Measurements from ENCODE around the gene STX19.

DNA sequence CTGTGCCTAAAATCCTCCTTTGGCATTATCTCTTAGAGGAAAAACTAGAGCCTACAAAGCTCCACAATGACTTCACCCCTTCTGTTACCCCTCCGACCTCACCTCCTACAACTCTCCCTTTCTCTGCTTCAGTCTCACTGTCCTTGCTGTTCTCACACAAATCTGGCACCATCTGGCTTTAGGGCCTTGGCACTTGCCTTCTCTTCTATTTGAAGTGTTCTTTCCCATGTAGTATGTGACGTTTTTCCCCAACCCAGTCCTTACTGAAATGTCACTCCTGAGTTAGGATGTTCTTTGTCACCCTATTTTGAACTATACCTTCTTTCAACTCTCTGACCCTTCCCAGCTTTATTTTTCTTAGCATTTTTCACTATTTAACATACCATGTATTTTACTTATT lies 8.7 kb downstream of the STX19 start:
- TF ChIP-seq REST (IDR thresholded peaks at IDR 0.05; ENCODE audit: unreplicated experiment) (no peak), CREB1 (CRISPR knock-in tag; IDR thresholded peaks at IDR 0.05; ENCODE audit: low read depth) (no peak), EZH2 (IDR thresholded peaks at IDR 0.05; ENCODE audit: low read depth, unreplicated experiment) (no peak), ZNF331 (CRISPR knock-in tag; IDR thresholded peaks at IDR 0.05; ENCODE audit: low read depth) (no peak), STAT1 (IDR thresholded peaks at IDR 0.05; ENCODE audit: unreplicated experiment) (no peak)
- TF ChIP-seq, protein P1, sequence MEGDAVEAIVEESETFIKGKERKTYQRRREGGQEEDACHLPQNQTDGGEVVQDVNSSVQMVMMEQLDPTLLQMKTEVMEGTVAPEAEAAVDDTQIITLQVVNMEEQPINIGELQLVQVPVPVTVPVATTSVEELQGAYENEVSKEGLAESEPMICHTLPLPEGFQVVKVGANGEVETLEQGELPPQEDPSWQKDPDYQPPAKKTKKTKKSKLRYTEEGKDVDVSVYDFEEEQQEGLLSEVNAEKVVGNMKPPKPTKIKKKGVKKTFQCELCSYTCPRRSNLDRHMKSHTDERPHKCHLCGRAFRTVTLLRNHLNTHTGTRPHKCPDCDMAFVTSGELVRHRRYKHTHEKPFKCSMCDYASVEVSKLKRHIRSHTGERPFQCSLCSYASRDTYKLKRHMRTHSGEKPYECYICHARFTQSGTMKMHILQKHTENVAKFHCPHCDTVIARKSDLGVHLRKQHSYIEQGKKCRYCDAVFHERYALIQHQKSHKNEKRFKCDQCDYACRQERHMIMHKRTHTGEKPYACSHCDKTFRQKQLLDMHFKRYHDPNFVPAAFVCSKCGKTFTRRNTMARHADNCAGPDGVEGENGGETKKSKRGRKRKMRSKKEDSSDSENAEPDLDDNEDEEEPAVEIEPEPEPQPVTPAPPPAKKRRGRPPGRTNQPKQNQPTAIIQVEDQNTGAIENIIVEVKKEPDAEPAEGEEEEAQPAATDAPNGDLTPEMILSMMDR (conservative IDR thresholded peaks at IDR 0.05; ENCODE audit: low read depth in 2 of 2), result no peak
